WI38 (cell line): ENCODE data around the gene USP35.
A peak's percentile ranks its signal among the peaks of the same experiment; 100 is the strongest.

Experiments
- H3K4me3 ChIP-seq: 2 replicates; pipeline ENCODE4 v1.5.1; 2011; ENCODE audit warnings: low read depth, mild to moderate bottlenecking, control low read depth, low read length
- TF ChIP-seq, protein P1 (sequence below): IDR thresholded peaks from 2 replicates; pipeline ENCODE4 v1.5.1; 2012; ENCODE audit warnings: low read depth, mild to moderate bottlenecking, control low read depth, low read length

USP35 gene

DNA sequence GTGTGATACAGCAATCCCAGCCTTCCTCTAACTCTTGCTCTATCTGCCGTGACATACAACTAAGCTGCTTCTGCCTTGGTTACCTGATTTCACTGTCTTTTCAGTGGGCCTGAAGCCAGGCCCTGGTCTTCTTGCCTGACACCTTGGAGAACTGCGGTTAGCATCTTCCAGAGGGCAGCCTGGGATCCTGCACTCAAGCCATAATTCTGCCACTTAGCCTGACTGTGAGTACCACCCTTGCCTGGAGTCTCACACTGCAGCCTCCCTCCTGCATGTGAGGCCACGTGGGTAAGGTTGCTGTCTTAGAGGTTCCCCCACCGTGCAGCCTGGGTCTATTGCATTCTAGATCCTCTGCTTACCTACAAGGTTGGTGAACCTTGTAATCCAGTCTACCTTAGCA is 35.8 kb downstream of the USP35 start:
- TF ChIP-seq, protein P1, sequence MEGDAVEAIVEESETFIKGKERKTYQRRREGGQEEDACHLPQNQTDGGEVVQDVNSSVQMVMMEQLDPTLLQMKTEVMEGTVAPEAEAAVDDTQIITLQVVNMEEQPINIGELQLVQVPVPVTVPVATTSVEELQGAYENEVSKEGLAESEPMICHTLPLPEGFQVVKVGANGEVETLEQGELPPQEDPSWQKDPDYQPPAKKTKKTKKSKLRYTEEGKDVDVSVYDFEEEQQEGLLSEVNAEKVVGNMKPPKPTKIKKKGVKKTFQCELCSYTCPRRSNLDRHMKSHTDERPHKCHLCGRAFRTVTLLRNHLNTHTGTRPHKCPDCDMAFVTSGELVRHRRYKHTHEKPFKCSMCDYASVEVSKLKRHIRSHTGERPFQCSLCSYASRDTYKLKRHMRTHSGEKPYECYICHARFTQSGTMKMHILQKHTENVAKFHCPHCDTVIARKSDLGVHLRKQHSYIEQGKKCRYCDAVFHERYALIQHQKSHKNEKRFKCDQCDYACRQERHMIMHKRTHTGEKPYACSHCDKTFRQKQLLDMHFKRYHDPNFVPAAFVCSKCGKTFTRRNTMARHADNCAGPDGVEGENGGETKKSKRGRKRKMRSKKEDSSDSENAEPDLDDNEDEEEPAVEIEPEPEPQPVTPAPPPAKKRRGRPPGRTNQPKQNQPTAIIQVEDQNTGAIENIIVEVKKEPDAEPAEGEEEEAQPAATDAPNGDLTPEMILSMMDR = no peak
- H3K4me3 ChIP-seq = no peak overlapping the region

DNA sequence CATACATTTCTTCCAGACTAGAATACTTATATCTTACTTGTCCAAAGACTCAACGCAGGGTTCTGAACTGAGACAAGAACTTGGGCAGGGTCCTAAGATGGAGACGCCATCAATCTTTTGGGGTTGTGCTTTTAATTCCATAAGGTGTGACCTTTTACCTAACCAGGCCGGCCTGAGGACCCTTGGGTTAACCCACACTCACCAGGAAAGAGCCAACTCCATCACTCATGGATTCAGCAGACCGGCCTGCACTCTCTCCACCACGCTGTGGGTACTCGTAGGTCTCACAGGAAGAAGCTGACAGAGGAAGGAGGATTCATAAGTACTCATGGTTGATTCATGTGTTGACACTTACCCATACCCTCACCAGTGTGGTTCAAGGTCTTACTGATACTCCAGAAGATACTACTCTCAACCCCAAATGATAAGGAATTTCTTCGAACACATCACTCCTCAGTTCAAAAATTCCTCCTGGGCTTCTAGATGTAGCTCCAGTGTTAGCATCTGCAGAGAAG is 36.2 kb downstream of the USP35 start:
- TF ChIP-seq, protein P1 = no peak
- no peak overlapping the region for H3K4me3 ChIP-seq

DNA sequence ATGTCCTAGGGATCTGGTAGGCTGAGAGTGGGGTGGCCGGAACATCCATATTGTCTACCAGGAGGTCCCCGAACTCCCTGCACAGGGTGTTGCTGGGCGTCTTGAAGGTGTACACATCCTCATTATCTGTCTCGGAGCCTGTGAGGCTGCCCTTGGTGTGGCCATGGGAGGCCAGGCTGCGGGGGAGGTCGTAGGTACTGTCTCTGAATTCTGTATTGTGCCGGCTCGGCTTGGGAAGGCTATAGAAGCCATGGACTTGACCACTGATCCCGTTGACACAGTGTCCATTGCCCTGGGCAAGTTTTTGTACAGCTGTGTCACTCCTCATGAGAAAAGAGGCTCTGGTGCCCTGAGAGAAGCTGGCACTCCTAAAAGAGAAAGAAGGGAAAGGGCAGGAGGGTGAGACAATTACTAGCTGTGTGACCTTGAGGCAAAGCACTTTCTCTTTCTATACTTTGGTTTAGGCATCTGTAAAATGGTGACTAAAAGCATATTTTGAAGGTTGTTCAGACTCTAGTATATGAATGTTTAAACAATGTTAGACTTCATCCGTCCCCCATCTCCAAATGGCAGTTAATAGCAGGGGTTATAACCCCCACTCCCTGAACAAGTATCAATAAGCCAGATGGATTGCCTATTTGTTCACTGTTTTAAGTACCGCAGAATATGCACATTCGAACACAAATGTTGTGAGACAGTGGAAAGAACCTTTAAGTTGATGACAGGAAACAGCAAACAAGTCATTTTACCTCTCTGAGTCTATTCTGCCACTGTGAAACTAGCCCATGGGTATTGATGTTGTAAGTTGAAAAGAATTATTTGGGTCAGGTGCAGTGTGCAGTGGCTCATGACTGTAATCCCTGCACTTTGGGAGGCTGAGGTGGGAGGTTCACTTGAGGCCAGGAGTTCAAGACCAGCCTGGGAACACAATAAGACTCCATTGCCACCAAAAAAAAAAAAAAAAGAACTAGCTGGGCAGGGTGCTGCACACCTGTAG is 38.3 kb downstream of the USP35 start:
- TF ChIP-seq, protein P1 = no peak
- H3K4me3 ChIP-seq = no peak overlapping the region

DNA sequence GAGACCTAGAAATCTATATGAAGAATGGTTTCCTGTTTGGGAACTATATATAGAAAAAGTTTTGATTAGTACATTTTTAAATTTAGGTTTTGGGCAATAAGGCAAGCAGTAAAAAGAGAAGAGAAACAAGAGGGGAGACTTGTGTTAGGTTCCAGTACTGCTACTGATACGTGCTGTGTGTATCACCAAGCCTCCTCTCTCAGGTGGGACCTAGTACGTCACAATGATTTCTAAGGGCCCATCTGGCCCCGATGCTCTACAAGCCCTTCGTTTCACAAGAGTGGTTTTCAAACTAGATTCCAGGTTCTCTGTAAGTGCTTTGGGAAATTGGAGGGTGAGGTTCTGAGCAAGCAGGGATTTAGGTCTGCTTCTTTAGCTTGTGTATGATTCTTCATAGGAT is 39.2 kb downstream of the USP35 start:
- TF ChIP-seq, protein P1 = no peak
- H3K4me3 ChIP-seq = no peak overlapping the region

DNA sequence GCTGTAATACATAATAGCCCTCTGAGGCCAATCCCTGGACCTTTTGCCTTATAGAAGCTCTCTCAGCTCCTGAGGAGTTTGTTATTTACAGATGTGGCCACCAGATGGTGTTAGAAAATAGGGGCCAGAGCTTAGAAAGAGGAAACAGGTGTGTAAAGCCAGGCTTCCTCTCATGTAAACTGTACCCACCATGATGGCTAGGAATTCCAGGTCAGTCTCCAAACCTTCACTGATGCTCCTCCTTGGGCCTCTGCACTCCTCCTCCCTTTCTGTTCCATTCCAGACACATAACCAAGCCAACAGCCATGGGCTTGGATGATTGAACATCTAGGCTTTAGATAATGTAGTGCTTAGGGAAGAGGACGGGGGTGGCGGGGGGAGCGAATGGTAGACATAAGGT is 39.7 kb downstream of the USP35 start:
- TF ChIP-seq, protein P1 = 0 out of 2 replicates have a peak, but pooled peaks have one; percentile 12
- no peak overlapping the region for H3K4me3 ChIP-seq

DNA sequence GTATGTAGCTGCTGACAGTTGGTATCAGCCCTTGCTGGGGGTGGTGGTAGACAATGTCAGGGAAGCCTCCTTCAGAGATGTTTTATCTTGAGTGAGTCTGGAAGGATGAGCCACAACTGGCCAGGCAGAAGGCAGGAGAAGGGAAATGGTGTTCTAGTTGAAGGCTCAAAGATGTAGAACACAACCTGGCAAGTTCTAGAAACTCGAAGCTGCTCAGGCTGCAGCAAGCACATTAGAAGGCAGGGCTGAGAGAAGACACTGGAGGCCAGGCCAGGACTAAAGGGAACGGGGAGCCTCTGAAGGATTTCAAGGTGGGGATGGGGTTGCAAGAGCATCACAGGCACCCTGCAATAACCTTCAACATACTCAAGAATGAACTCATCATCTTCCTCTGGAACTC is 40.4 kb downstream of the USP35 start:
- no peak overlapping the region for H3K4me3 ChIP-seq
- TF ChIP-seq, protein P1 = no peak

DNA sequence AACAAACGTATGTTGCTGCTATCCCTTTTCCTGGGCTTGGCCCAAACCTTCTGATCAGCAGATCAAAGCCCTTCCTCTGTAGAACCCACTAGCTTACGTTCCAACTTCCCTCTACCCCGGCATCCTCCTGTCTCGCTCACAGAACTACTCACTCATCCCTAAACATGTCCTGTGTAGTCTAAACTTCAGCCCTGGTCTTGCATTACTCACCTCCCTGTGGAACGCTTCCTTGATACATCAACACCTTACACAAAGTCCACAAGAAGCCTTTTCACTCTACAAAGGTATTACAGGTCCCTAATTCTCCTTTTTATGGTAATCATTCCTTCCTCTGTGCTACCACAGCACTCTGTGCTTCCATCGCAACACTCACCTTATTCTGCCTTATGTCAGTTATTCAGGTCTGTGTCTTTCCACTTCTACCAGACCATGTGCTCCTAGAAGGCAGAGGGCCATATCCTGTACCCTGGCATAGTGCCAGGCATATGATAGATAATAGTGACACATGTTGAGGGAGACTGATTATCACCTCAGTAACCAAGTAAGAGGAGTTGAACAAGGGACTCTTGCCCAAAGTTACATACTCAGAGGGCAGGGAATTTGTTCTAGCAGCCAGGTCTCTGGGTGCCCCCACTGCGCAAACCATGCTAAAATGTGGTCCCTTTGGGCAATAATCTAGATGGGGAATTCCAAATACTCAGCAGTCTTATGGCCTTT is 41.6 kb downstream of the USP35 start:
- H3K4me3 ChIP-seq = no peak overlapping the region
- TF ChIP-seq, protein P1 = no peak
